Esophagus squamous epithelium (tissue), 5 donors: ENCODE data around the gene PRDM5. TPM values are rescaled to one million over a fixed set of nuclear protein-coding genes. Genes with fewer than 3 reads are reported as not detected.

Source experiments
- DNase-seq: peaks from one replicate; lab custom pipeline; 2025; lab: John Stamatoyannopoulos, UW
- H3K27ac ChIP-seq, 4 donors: fragments of 200-600 bp; sonication (generic); one replicate each; pipeline ENCODE4 v1.5.1; 2016 to 2019; ENCODE audit warnings: mild to moderate bottlenecking in 1 of 4
- H3K27me3 ChIP-seq, 4 donors: fragments of 200-600 bp; sonication (generic); 1 replicate in 3 of 4; 2 replicates in 1 of 4; pipeline versions ENCODE4 v1.5.1 to v1.6.0; 2017 to 2021; ENCODE audit warnings: antibody characterized with exemption in 1 of 4
- H3K36me3 ChIP-seq, 3 donors: fragments of 200-600 bp; sonication (generic); one replicate each; pipeline ENCODE4 v1.5.1; 2016 to 2019
- H3K4me1 ChIP-seq, 3 donors: fragments of 200-600 bp; sonication (generic); one replicate each; pipeline ENCODE4 v1.5.1; 2017 to 2019
- H3K4me3 ChIP-seq, 4 donors: fragments of 200-600 bp; sonication (generic); 1 replicate in 3 of 4; 2 replicates in 1 of 4; pipeline ENCODE4 v1.5.1; 2016 to 2019; ENCODE audit warnings: mild to moderate bottlenecking in 2 of 4, moderate library complexity in 1 of 4
- H3K9me3 ChIP-seq, 3 donors: fragments of 200-600 bp; sonication (generic); one replicate each; pipeline ENCODE4 v1.5.1; 2016 to 2019
- POLR2A ChIP-seq, 4 donors: fragments of 450-650 bp; IDR thresholded peaks; one replicate each; pipeline ENCODE4 v1.6.1; 2017; ENCODE audit warnings: antibody characterized with exemption in 4 of 4, mild to moderate bottlenecking in 4 of 4, moderate library complexity in 3 of 4
- WGBS, 2 donors: methylation state at CpG; one replicate each; pipeline ENCODE4 v1.1.5; 2018; 5-methylcytosine and 5-hydroxymethylcytosine counted together
- intact Hi-C: fragments of 100-400 bp; cut with DNase I; formaldehyde crosslinking; loops from one replicate; pipeline ENCODE4 v1.15.0; 2022
- total RNA-seq, 4 donors: library from RNA; depleted of rRNA; stranded (reverse); fragments of >200 nt; gene quantifications; one replicate each; pipeline ENCODE4 v1.1.0, GENCODE V29; 2016
- TF ChIP-seq, protein P1 (sequence below), 6 experiments: fragments of 450-650 bp in 4 of 6; fragments of 200-600 bp in 2 of 6; sonication (generic) in 2 of 6; IDR thresholded peaks; one replicate each; pipeline ENCODE4 v1.5.1; 2016 to 2019; ENCODE audit warnings: antibody characterized with exemption in 6 of 6, mild to moderate bottlenecking in 4 of 6, moderate library complexity in 4 of 6
- donor health status: DM: yes; HTN: yes; CAD: no.

Gene PRDM5
- total RNA-seq, 4 donors from 2014 or later: 3.3 to 16.8 (median 6.2) TPM

DNA sequence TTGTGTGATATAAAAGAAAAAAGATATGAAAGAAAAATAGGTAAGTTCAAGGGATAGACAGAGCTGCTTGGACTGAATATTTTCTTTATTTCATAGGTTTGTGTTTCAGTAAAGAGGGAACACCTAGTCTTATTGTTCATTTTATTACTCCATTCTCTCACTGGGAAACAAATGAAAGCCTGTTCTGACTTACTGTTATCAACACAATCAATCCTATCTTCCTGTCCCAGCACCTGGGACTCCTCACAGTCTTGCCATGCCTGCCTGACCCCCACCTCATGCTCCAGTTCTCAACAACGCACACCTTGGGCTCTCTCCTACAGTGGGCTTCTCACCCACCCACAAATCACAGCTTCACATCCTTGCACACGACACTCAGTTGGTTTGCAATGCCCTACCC, 189.5 kb downstream of the PRDM5 start:
- Histone ChIP-seq H3K9me3 (no peaks in the 10 kb centered on the region), H3K4me1 (no peaks in the 10 kb centered on the region), H3K36me3 (no peaks in the 10 kb centered on the region), H3K4me3 (no peak overlapping the region), H3K27me3 (no peaks in the 10 kb centered on the region), H3K27ac (no peak overlapping the region)
- 79% methylated on average over 2 of the region's 2 CpGs for WGBS, 2 donors
- no peak for TF ChIP-seq POLR2A (IDR thresholded peaks at IDR 0.05)
- TF ChIP-seq, protein P1, sequence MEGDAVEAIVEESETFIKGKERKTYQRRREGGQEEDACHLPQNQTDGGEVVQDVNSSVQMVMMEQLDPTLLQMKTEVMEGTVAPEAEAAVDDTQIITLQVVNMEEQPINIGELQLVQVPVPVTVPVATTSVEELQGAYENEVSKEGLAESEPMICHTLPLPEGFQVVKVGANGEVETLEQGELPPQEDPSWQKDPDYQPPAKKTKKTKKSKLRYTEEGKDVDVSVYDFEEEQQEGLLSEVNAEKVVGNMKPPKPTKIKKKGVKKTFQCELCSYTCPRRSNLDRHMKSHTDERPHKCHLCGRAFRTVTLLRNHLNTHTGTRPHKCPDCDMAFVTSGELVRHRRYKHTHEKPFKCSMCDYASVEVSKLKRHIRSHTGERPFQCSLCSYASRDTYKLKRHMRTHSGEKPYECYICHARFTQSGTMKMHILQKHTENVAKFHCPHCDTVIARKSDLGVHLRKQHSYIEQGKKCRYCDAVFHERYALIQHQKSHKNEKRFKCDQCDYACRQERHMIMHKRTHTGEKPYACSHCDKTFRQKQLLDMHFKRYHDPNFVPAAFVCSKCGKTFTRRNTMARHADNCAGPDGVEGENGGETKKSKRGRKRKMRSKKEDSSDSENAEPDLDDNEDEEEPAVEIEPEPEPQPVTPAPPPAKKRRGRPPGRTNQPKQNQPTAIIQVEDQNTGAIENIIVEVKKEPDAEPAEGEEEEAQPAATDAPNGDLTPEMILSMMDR (IDR thresholded peaks at IDR 0.05): no peak
- no peak for DNase-seq
- intact Hi-C loops: no loop called here

DNA sequence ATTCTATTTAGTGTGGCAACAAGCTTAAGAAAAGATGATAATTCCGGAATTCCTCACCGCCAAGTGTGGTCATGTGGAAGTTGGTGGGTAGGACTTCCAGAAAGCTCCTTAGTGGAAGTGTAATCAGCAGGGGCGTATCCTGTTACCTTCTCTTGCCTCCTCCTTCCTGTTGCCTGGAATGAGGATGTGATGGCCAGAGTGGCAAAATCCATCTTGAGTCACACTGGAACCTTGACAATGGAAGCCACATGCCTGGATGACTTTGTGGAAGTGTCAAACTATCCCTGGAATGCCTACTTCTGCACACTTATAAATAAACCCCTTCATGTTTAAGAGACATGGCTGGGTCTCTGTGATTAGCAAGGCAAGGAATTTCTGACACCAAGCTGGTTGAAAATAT, 191.0 kb downstream of the PRDM5 start:
- no peaks in the 10 kb centered on the region for H3K27me3 ChIP-seq
- H3K4me3 ChIP-seq: no peak overlapping the region
- intact Hi-C loops: no loop called here
- no peaks in the 10 kb centered on the region for H3K4me1 ChIP-seq
- WGBS, 2 donors: 89 to 94% methylated on average over 3 of the region's 3 CpGs
- no peak overlapping the region for H3K27ac ChIP-seq
- TF ChIP-seq POLR2A (IDR thresholded peaks at IDR 0.05): no peak
- TF ChIP-seq, protein P1 (IDR thresholded peaks at IDR 0.05): no peak
- DNase-seq: no peak
- no peaks in the 10 kb centered on the region for H3K9me3 ChIP-seq
- no peaks in the 10 kb centered on the region for H3K36me3 ChIP-seq

DNA sequence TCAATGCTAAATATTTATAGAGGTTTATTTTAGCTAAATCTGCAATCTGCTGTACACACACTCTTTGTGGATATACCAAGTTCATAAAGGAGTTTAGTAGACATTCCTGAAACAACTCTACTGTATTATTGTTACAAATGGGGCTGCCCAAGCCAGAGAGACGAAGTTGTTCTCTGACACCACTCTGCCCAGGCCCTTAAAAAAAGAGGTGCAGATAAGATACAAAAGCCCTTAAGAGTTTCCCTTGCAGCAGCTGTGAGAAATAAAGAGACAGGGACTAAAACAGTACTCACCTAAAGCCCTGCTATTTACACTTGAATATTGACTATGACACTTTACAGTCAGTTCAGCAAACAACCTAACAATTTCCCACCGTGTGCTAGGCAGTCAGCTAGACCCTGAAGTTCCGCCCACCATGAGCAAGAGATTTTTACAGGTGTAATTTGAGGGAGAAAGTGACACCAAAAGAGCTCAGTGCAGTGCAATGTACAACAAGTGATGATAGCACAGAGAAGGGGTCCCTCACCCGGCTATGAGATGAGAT, 191.7 kb downstream of the PRDM5 start:
- Histone ChIP-seq H3K4me1 (no peaks in the 10 kb centered on the region), H3K36me3 (no peaks in the 10 kb centered on the region), H3K27me3 (no peaks in the 10 kb centered on the region), H3K9me3 (no peaks in the 10 kb centered on the region), H3K27ac (no peak overlapping the region), H3K4me3 (no peak overlapping the region)
- TF ChIP-seq, protein P1 (IDR thresholded peaks at IDR 0.05): no peak
- TF ChIP-seq POLR2A (IDR thresholded peaks at IDR 0.05): no peak
- intact Hi-C loops: no loop called here
- no peak for DNase-seq
- 78 to 81% methylated on average over 4 of the region's 4 CpGs for WGBS, 2 donors

DNA sequence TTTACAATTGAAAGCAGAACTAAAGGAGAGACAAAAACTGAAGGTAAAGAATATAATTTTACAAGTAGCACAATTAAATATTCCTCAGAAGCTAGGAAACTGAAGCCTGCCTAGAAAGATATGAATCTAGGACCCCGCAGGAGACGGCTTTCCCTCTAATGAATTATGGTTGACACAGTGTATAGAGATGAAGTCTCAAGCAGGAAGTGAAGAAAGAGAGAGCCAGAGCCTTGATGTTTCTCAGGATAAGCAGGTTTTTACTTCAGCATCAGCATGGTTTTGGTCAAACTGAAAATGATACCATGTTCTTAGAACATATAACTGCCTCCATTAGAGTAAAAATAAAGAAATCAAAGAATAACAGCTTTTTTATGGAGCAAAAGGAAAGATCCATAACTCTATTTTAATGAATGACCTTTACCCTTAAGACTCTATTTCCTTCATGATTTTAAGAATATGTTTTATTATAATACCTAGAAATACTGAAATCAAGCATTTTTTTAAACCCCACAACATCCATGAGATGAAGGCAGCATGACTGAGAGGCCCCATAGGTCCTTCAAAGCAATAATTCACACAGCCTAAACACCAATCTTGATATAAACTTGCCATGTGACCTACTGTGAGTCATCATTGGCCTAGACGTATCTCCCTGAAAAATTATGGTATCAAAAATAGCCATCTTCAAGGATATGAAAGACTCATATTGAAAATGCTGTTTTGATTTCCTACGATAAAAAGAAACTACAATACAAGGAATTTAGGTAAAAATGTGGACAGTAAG, 193.4 kb downstream of the PRDM5 start:
- H3K36me3 ChIP-seq: no peaks in the 10 kb centered on the region
- H3K27ac ChIP-seq: no peak overlapping the region
- WGBS, 2 donors: 87% methylated on average over 4 of the region's 4 CpGs
- no peaks in the 10 kb centered on the region for H3K9me3 ChIP-seq
- H3K4me3 ChIP-seq: no peak overlapping the region
- TF ChIP-seq POLR2A (IDR thresholded peaks at IDR 0.05): no peak
- intact Hi-C loops: no loop called here
- DNase-seq: no peak
- H3K27me3 ChIP-seq: no peaks in the 10 kb centered on the region
- H3K4me1 ChIP-seq: no peaks in the 10 kb centered on the region

DNA sequence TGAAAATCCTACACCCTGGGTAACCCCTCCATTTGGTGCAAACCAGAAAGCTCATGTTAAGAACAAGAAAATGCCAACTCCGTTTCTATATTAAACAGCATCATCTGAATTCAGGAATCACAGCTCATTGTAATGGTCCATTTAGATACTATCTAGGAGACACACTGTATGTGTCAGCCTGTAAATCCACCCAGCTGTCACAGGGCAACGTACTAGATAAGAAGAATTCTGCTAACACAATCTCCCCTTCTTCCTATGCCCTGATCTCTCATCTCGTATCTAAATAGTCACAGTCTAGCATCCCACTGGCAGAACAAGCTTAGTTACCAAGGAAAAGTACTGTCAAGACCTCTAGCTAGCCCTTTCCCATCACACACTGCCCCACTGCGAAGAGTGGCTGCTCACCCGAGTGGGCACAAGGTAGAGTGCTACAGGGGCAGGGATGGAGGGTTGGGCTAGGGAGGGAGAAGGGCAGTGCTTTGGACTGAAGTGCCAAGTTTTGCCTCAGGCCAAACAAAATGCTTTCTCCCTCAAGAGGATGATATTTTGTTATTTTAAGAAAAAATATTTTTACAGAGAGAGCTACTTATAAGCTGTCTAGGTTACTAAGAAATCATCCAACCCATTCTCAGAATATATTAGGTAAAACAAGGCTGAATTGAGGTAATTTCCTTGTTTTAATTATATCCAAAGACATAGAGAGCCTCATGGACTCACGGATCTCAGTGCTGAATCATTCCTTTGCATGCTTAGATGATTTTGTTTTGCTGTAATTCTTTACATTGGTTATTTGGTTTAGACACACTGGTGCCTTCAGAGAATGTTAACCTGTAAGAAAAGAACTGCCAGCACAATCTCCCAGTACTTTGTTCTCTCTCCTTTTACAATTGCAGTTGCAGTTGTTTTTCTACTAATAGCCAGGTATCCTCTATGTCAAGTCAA, 196.6 kb downstream of the PRDM5 start:
- 71 to 83% methylated on average over 3 to 5 of the region's 6 CpGs for WGBS, 2 donors
- no peaks in the 10 kb centered on the region for H3K36me3 ChIP-seq
- no peak for DNase-seq
- H3K27me3 ChIP-seq: no peaks in the 10 kb centered on the region
- TF ChIP-seq POLR2A (IDR thresholded peaks at IDR 0.05): no peak
- TF ChIP-seq, protein P1 (IDR thresholded peaks at IDR 0.05): no peak
- H3K27ac ChIP-seq: no peak overlapping the region
- no peaks in the 10 kb centered on the region for H3K4me1 ChIP-seq
- H3K4me3 ChIP-seq: no peak overlapping the region
- intact Hi-C loops: no loop called here
- H3K9me3 ChIP-seq: no peaks in the 10 kb centered on the region
